ENCODE measurements around the gene UNK. TPM values are rescaled to one million over a fixed set of nuclear protein-coding genes. Genes with fewer than 3 reads are reported as not detected.
"Not testable (repeated sequence)": the region's sequence is repeated elsewhere in the genome, so short reads cannot be mapped to it uniquely, and the experiment has no call there.

The UNK gene
- total RNA-seq, 1 donor from 2014 or later, result 49.7 TPM

DNA sequence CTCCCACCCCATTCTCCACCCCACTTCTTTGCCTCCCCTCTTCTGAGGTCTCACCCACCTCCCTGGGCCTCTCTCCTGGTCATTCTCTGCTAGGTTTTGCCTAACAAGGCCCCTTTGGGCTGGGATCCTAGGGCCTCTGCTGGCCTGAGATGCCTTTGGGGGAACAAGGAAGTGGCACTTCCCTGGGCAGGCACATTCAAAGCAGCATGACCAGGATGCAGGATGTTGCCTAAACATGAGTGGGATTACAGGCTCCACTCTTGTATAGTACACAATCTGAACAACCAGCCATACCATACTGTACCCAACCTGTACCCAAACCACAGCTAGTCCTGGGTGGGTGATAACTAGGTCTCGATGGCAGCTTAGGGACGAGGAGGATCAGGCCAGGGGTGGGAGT is 28.6 kb upstream of the UNK start:
- Mint-ChIP-seq H3K4me1 (ENCODE audit: unreplicated experiment) (peaks cover 6% of the 10 kb centered on the region), H3K9me3 (no peaks in the 10 kb centered on the region), H3K27me3 (no peaks in the 10 kb centered on the region), H3K27ac (no peak overlapping the region), H3K36me3 (no peaks in the 10 kb centered on the region), H3K4me3 (no peak overlapping the region)
- TF ChIP-seq CTCF (conservative IDR thresholded peaks at IDR 0.05), result no peak
- DNase-seq (ENCODE audit: extremely low spot score, unreplicated experiment), result no peak

DNA sequence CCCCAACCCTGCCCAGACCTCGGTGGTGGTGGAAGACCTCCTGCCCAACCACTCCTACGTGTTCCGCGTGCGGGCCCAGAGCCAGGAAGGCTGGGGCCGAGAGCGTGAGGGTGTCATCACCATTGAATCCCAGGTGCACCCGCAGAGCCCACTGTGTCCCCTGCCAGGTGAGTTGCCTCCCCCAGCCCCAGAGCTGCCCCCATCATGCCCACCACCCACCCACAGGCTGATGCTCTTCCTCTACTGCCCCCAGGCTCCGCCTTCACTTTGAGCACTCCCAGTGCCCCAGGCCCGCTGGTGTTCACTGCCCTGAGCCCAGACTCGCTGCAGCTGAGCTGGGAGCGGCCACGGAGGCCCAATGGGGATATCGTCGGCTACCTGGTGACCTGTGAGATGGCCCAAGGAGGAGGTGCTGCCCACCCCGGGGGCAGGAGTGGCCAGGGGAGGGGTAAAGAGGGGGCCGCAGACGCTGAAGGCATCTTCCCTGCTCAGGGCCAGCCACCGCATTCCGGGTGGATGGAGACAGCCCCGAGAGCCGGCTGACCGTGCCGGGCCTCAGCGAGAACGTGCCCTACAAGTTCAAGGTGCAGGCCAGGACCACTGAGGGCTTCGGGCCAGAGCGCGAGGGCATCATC is 28.0 kb upstream of the UNK start:
- H3K9me3 Mint-ChIP-seq, result no peaks in the 10 kb centered on the region
- DNase-seq (ENCODE audit: extremely low spot score, unreplicated experiment), result no peak
- no peaks in the 10 kb centered on the region for H3K27me3 Mint-ChIP-seq
- peaks cover 6% of the 10 kb centered on the region for H3K4me1 Mint-ChIP-seq (ENCODE audit: unreplicated experiment)
- no peaks in the 10 kb centered on the region for H3K36me3 Mint-ChIP-seq
- TF ChIP-seq CTCF (conservative IDR thresholded peaks at IDR 0.05), result no peak
- H3K27ac Mint-ChIP-seq, result no peak overlapping the region
- H3K4me3 Mint-ChIP-seq, result no peak overlapping the region

- Mint-ChIP-seq H3K27me3 (no peaks in the 10 kb centered on the region), H3K9me3 (no peaks in the 10 kb centered on the region), H3K27ac (no peak overlapping the region), H3K4me3 (no peak overlapping the region), H3K36me3 (no peaks in the 10 kb centered on the region), H3K4me1 (ENCODE audit: unreplicated experiment) (peaks cover 6% of the 10 kb centered on the region)
- no peak for TF ChIP-seq CTCF (conservative IDR thresholded peaks at IDR 0.05)
- no peak for DNase-seq (ENCODE audit: extremely low spot score, unreplicated experiment)
Measured at GRCh38 chr17:75757086-75757681, 27.4 kb upstream of the UNK start.

- no peaks in the 10 kb centered on the region for H3K27me3 Mint-ChIP-seq
- DNase-seq (ENCODE audit: extremely low spot score, unreplicated experiment), result no peak
- TF ChIP-seq CTCF (conservative IDR thresholded peaks at IDR 0.05), result peak; percentile 29
- H3K36me3 Mint-ChIP-seq, result no peaks in the 10 kb centered on the region
- H3K4me3 Mint-ChIP-seq, result no peak overlapping the region
- peaks cover 6% of the 10 kb centered on the region for H3K4me1 Mint-ChIP-seq (ENCODE audit: unreplicated experiment)
- H3K9me3 Mint-ChIP-seq, result no peaks in the 10 kb centered on the region
- H3K27ac Mint-ChIP-seq, result peak overlapping the region; percentile 29
Measured at GRCh38 chr17:75758131-75758905, 26.3 kb upstream of the UNK start.

DNA sequence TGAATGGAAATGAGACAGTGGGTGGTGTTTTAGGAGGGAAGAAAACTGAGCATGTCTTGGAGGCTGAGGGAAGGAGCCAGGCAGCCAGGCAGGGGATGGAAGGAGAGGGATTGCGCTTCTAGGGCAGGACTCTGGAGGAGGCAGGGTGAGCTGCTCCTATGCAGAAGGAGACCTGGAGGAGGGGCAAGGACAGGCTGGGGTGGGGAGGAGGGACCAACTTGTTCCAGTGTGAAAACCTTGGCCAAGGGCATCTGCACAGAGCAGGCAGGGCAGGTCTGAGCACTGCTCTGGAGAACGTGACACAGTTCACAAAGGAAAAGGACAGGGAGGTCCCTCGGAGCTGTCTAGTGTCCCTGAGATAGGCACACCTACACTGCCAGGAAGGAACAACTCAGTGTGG is 25.1 kb upstream of the UNK start:
- DNase-seq (ENCODE audit: extremely low spot score, unreplicated experiment), result no peak
- Mint-ChIP-seq H3K9me3 (no peaks in the 10 kb centered on the region), H3K4me1 (ENCODE audit: unreplicated experiment) (peaks cover 5% of the 10 kb centered on the region), H3K4me3 (no peak overlapping the region), H3K27ac (peak overlapping the region; percentile 62), H3K36me3 (no peaks in the 10 kb centered on the region), H3K27me3 (no peaks in the 10 kb centered on the region)
- no peak for TF ChIP-seq CTCF (conservative IDR thresholded peaks at IDR 0.05)

GRCh38 chr17:75759978-75760640 is 24.5 kb upstream of the UNK start:
- not testable (repeated sequence) for H3K9me3 Mint-ChIP-seq; H3K4me3 Mint-ChIP-seq; H3K27ac Mint-ChIP-seq; DNase-seq (ENCODE audit: extremely low spot score, unreplicated experiment); H3K27me3 Mint-ChIP-seq; H3K36me3 Mint-ChIP-seq; H3K4me1 Mint-ChIP-seq (ENCODE audit: unreplicated experiment)

Data from type B pancreatic cell (in vitro differentiated cells).